OCI-LY3 (cell line): ENCODE measurements around the gene CNTNAP2.

Experiments
- CTCF ChIP-seq: fragments of 200-600, 300-600 bp; sonication (generic); IDR thresholded peaks from 2 replicates; pipeline ENCODE4 v1.5.1; 2014; ENCODE audit warnings: antibody characterized with exemption, low read length, low read depth
- EZH2phosphoT487 ChIP-seq: fragments of 200-600 bp; shearing (Covaris generic); IDR thresholded peaks from 2 replicates; pipeline ENCODE4 v1.6.1; 2018; ENCODE audit warnings: antibody characterized with exemption, mixed run types, low read depth

GRCh38 chr7:147472556-147472955 is 1356.0 kb downstream of the CNTNAP2 start:
- no peak for TF ChIP-seq CTCF
- TF ChIP-seq EZH2phosphoT487 = no peak
